ENCODE results near the gene HINT1. TPM values are rescaled to one million over a fixed set of nuclear protein-coding genes. Genes with fewer than 3 reads are reported as not detected.

Gene HINT1
- total and polyA plus RNA-seq, 9 of the 15 experiments (the other 6 are each of a cell fraction or from before 2014, with no cell fraction given): 296 to 1,027 (median 500) TPM

Other genes starting within 250 kb of the HINT1 start
- gene LYRM7, start 5.7 kb upstream of the HINT1 start, total RNA-seq (2014; rRNA removed): 16.2 and 22.9 TPM in 2 replicates
- gene LYRM7, start 5.7 kb upstream of the HINT1 start, total RNA-seq (2014; rRNA removed; fragmentation: Illumina TruSeq; extraction: Trizol): 39.4 and 43.5 TPM in 2 replicates
- 28.1 and 33.3 TPM in 2 replicates for gene LYRM7, start 5.7 kb upstream of the HINT1 start, total RNA-seq (2015; rRNA removed; fragmentation: Illumina TruSeq; extraction: Trizol)
- gene LYRM7, start 5.7 kb upstream of the HINT1 start, total RNA-seq (2021): 27.1 and 32.7 TPM in 2 replicates
- 18.4 and 24.1 TPM in 2 replicates for gene LYRM7, start 5.7 kb upstream of the HINT1 start, polyA plus RNA-seq (2011; rRNA removed)
- gene LYRM7, start 5.7 kb upstream of the HINT1 start, polyA plus RNA-seq (2014; fragmentation: Illumina TruSeq; extraction: Trizol): 33.4 and 37.2 TPM in 2 replicates
- gene LYRM7, start 5.7 kb upstream of the HINT1 start, polyA plus RNA-seq (2014; fragmentation: Nextera tagmentation; extraction: Ambion mirVana): 10 to 100 TPM; 53.6 to 70.1 TPM
- 24.4 and 28.3 TPM in 2 replicates for gene LYRM7, start 5.7 kb upstream of the HINT1 start, polyA plus RNA-seq (2014; rRNA removed)
- 24.8 and 31.2 TPM in 2 replicates for gene CDC42SE2, start 98.8 kb upstream of the HINT1 start, total RNA-seq (2014; rRNA removed)
- gene CDC42SE2, start 98.8 kb upstream of the HINT1 start, total RNA-seq (2014; rRNA removed; fragmentation: Illumina TruSeq; extraction: Trizol): 40.5 and 46.8 TPM in 2 replicates
- 38.0 and 39.7 TPM in 2 replicates for gene CDC42SE2, start 98.8 kb upstream of the HINT1 start, total RNA-seq (2015; rRNA removed; fragmentation: Illumina TruSeq; extraction: Trizol)
- 32.7 and 34.2 TPM in 2 replicates for gene CDC42SE2, start 98.8 kb upstream of the HINT1 start, total RNA-seq (2021)
- 30.9 and 44.3 TPM in 2 replicates for gene CDC42SE2, start 98.8 kb upstream of the HINT1 start, polyA plus RNA-seq (2011; rRNA removed)
- 30.0 and 33.8 TPM in 2 replicates for gene CDC42SE2, start 98.8 kb upstream of the HINT1 start, polyA plus RNA-seq (2014; fragmentation: Illumina TruSeq; extraction: Trizol)
- gene CDC42SE2, start 98.8 kb upstream of the HINT1 start, polyA plus RNA-seq (2014; fragmentation: Nextera tagmentation; extraction: Ambion mirVana): 10 to 100 TPM; 25.9 to 27.9 TPM
- gene CDC42SE2, start 98.8 kb upstream of the HINT1 start, polyA plus RNA-seq (2014; rRNA removed): 27.6 and 34.3 TPM in 2 replicates

Data from K562 (cell line).